Measurements from ENCODE around the gene WLS.
"Not testable (repeated sequence)": the region's sequence is repeated elsewhere in the genome, so short reads cannot be mapped to it uniquely, and the experiment has no call there.

The WLS gene

DNA sequence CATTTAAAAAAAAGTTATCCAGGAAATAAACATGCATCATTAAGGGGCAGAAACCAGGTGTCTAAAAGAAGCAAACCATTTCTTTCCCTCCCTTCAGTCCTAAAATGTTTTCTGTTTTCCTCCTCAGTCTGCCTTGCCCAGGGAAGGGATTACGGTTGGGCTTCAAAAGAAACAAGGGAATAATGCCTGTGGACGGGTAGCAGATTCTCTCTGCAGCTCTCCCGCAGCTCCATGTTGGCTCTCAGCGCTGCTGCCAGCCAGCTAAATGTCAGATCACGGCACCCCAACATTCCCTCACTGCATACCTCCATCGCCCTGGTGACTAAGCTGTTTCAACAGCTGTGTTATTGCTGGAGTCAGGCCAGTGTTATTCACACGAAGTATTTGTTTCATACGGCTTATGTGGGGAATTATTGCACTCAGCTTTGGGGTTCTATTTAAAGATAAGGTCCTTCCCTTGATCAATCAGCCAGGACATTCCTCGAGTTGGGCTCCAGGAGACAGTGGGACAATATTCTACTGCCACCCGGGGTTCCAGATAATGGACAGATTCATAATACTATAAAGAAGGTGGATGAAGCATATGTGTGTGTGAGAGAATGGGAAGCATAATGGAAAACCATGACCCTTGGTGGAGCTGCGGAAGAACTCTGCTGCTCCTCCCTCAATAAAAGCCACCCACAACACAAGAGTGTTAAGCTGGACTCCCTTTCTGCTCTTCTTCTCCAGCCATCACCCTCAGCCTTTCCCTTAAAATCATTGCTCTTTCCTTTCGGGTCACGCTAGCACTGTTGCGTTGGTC, 58.2 kb downstream of the WLS start:
- H3K9ac ChIP-seq (ENCODE audit: low read length in 5 of 5): no peak overlapping the region
- H3K9me3 ChIP-seq (ENCODE audit: control insufficient read depth in 5 of 5, low read length in 5 of 5): peaks cover 0 to 3% (median 0%) of the 10 kb centered on the region in 5 donors
- H3K4me3 ChIP-seq (ENCODE audit: low read depth in 1 of 5, low read length in 5 of 5): peak overlapping the region in 1 of 5 donors; percentile 5
- no peaks in the 10 kb centered on the region for H3K27me3 ChIP-seq (ENCODE audit: control insufficient read depth in 5 of 5, insufficient read depth in 4 of 5, low read length in 5 of 5)
- no peaks in the 10 kb centered on the region for H3K36me3 ChIP-seq (ENCODE audit: control insufficient read depth in 5 of 5, insufficient read depth in 5 of 5, low read length in 5 of 5)
- H3K27ac ChIP-seq (ENCODE audit: low read depth, low read length): no peak overlapping the region
- peaks cover 2 to 24% (median 18%) of the 10 kb centered on the region in 5 donors for H3K4me1 ChIP-seq (ENCODE audit: control insufficient read depth in 5 of 5, insufficient read depth in 5 of 5, low read length in 5 of 5)

- Histone ChIP-seq H3K4me3 (ENCODE audit: low read depth in 1 of 5, low read length in 5 of 5) (no peak overlapping the region), H3K36me3 (ENCODE audit: control insufficient read depth in 5 of 5, insufficient read depth in 5 of 5, low read length in 5 of 5) (no peaks in the 10 kb centered on the region), H3K4me1 (ENCODE audit: control insufficient read depth in 5 of 5, insufficient read depth in 5 of 5, low read length in 5 of 5) (peaks cover 3 to 24% (median 18%) of the 10 kb centered on the region in 5 donors), H3K27ac (ENCODE audit: low read depth, low read length) (no peak overlapping the region), H3K9ac (ENCODE audit: low read length in 5 of 5) (no peak overlapping the region), H3K9me3 (ENCODE audit: control insufficient read depth in 5 of 5, low read length in 5 of 5) (peaks cover 0 to 3% (median 0%) of the 10 kb centered on the region in 5 donors), H3K27me3 (ENCODE audit: control insufficient read depth in 5 of 5, insufficient read depth in 4 of 5, low read length in 5 of 5) (no peaks in the 10 kb centered on the region)
These were observed 58.9 kb downstream of the WLS start for GRCh38 chr1:68173283-68173935.

GRCh38 chr1:68171795-68172194, 60.5 kb downstream of the WLS start:
- H3K27ac ChIP-seq (ENCODE audit: low read depth, low read length); H3K9me3 ChIP-seq (ENCODE audit: control insufficient read depth in 5 of 5, low read length in 5 of 5); H3K9ac ChIP-seq (ENCODE audit: low read length in 5 of 5); H3K36me3 ChIP-seq (ENCODE audit: control insufficient read depth in 5 of 5, insufficient read depth in 5 of 5, low read length in 5 of 5); H3K4me3 ChIP-seq (ENCODE audit: low read depth in 1 of 5, low read length in 5 of 5); H3K27me3 ChIP-seq (ENCODE audit: control insufficient read depth in 5 of 5, insufficient read depth in 4 of 5, low read length in 5 of 5): not testable (repeated sequence)
- peaks cover 4 to 22% (median 15%) of the 10 kb centered on the region in 5 donors for H3K4me1 ChIP-seq (ENCODE audit: control insufficient read depth in 5 of 5, insufficient read depth in 5 of 5, low read length in 5 of 5)

DNA sequence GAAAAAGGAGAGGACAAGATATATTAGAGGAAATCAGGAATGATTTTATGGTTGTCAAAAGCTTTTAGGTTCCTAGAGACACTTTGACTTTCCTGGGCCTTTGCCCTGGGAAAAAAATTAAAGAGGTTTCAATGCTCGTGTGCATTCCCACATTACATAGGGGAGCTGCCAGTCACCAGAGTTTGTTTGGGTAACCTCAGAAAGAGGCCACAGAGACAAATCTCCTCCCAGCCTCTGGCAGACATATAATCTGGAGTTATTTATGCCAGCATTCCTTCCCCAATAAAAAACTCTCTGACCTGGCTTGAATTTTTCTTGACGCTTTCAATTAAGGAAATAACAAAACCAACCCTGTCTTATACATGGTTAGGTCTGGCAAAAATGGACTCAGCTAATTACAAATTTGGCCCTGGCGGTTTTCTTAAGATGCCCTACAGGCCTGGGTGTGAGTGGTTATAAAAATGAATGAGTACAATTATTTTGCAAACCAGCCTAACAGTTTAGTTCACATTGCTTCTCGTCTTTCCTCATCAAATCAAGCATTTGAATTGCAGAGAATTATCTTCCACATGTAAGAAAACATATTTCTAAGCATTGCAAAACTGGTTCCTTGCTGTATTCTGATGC, 63.7 kb downstream of the WLS start:
- Histone ChIP-seq H3K9ac (ENCODE audit: low read length in 5 of 5) (peak overlapping the region in 1 of 5 donors; percentile 48), H3K27me3 (ENCODE audit: control insufficient read depth in 5 of 5, insufficient read depth in 4 of 5, low read length in 5 of 5) (no peaks in the 10 kb centered on the region), H3K9me3 (ENCODE audit: control insufficient read depth in 5 of 5, low read length in 5 of 5) (peaks cover 0 to 3% (median 0%) of the 10 kb centered on the region in 5 donors), H3K36me3 (ENCODE audit: control insufficient read depth in 5 of 5, insufficient read depth in 5 of 5, low read length in 5 of 5) (peaks cover 0 to 2% (median 0%) of the 10 kb centered on the region in 5 donors), H3K4me3 (ENCODE audit: low read depth in 1 of 5, low read length in 5 of 5) (no peak overlapping the region), H3K4me1 (ENCODE audit: control insufficient read depth in 5 of 5, insufficient read depth in 5 of 5, low read length in 5 of 5) (peaks cover 2 to 6% (median 5%) of the 10 kb centered on the region in 5 donors), H3K27ac (ENCODE audit: low read depth, low read length) (no peak overlapping the region)

GRCh38 chr1:68167211-68167610, 65.1 kb downstream of the WLS start:
- Histone ChIP-seq H3K9me3 (ENCODE audit: control insufficient read depth in 5 of 5, low read length in 5 of 5) (no peaks in the 10 kb centered on the region), H3K27me3 (ENCODE audit: control insufficient read depth in 5 of 5, insufficient read depth in 4 of 5, low read length in 5 of 5) (no peaks in the 10 kb centered on the region), H3K36me3 (ENCODE audit: control insufficient read depth in 5 of 5, insufficient read depth in 5 of 5, low read length in 5 of 5) (peaks cover 0 to 9% (median 4%) of the 10 kb centered on the region in 5 donors), H3K9ac (ENCODE audit: low read length in 5 of 5) (no peak overlapping the region), H3K4me3 (ENCODE audit: low read depth in 1 of 5, low read length in 5 of 5) (no peak overlapping the region), H3K4me1 (ENCODE audit: control insufficient read depth in 5 of 5, insufficient read depth in 5 of 5, low read length in 5 of 5) (peaks cover 0 to 2% (median 0%) of the 10 kb centered on the region in 5 donors), H3K27ac (ENCODE audit: low read depth, low read length) (no peak overlapping the region)

DNA sequence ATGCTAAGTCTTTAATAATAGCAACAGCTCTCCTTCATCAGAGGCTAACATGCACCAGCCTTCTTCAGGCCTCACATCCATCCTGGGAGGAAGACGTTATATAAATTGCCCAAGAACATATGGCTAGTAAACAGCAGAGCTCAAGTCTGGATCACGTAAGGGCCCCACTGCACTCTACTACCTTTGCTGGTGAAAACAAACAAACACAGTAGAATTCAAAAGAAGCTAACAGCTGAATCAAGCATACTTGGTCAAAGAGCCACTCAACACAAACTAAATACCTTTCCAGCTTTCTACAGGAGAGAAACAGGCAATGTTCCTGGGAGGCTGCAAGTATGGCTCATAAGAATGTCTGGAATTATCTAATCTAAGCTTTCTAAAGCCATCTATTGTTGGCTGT, 66.0 kb downstream of the WLS start:
- H3K9me3 ChIP-seq (ENCODE audit: control insufficient read depth in 5 of 5, low read length in 5 of 5): no peaks in the 10 kb centered on the region
- peaks cover 0 to 11% (median 4%) of the 10 kb centered on the region in 5 donors for H3K36me3 ChIP-seq (ENCODE audit: control insufficient read depth in 5 of 5, insufficient read depth in 5 of 5, low read length in 5 of 5)
- no peak overlapping the region for H3K4me3 ChIP-seq (ENCODE audit: low read depth in 1 of 5, low read length in 5 of 5)
- H3K27ac ChIP-seq (ENCODE audit: low read depth, low read length): no peak overlapping the region
- H3K4me1 ChIP-seq (ENCODE audit: control insufficient read depth in 5 of 5, insufficient read depth in 5 of 5, low read length in 5 of 5): peaks cover 0 to 2% (median 0%) of the 10 kb centered on the region in 5 donors
- no peaks in the 10 kb centered on the region for H3K27me3 ChIP-seq (ENCODE audit: control insufficient read depth in 5 of 5, insufficient read depth in 4 of 5, low read length in 5 of 5)
- no peak overlapping the region for H3K9ac ChIP-seq (ENCODE audit: low read length in 5 of 5)

- peaks cover 0 to 2% (median 0%) of the 10 kb centered on the region in 5 donors for H3K4me1 ChIP-seq (ENCODE audit: control insufficient read depth in 5 of 5, insufficient read depth in 5 of 5, low read length in 5 of 5)
- H3K9ac ChIP-seq (ENCODE audit: low read length in 5 of 5): no peak overlapping the region
- H3K27me3 ChIP-seq (ENCODE audit: control insufficient read depth in 5 of 5, insufficient read depth in 4 of 5, low read length in 5 of 5): no peaks in the 10 kb centered on the region
- H3K36me3 ChIP-seq (ENCODE audit: control insufficient read depth in 5 of 5, insufficient read depth in 5 of 5, low read length in 5 of 5): peaks cover 0 to 11% (median 4%) of the 10 kb centered on the region in 5 donors
- no peak overlapping the region for H3K4me3 ChIP-seq (ENCODE audit: low read depth in 1 of 5, low read length in 5 of 5)
- no peaks in the 10 kb centered on the region for H3K9me3 ChIP-seq (ENCODE audit: control insufficient read depth in 5 of 5, low read length in 5 of 5)
- H3K27ac ChIP-seq (ENCODE audit: low read depth, low read length): no peak overlapping the region
These were observed 66.7 kb downstream of the WLS start for GRCh38 chr1:68165665-68166064.

- H3K9ac ChIP-seq (ENCODE audit: low read length in 5 of 5): no peak overlapping the region
- H3K27ac ChIP-seq (ENCODE audit: low read depth, low read length): no peak overlapping the region
- H3K4me3 ChIP-seq (ENCODE audit: low read depth in 1 of 5, low read length in 5 of 5): no peak overlapping the region
- no peaks in the 10 kb centered on the region for H3K27me3 ChIP-seq (ENCODE audit: control insufficient read depth in 5 of 5, insufficient read depth in 4 of 5, low read length in 5 of 5)
- H3K4me1 ChIP-seq (ENCODE audit: control insufficient read depth in 5 of 5, insufficient read depth in 5 of 5, low read length in 5 of 5): peaks cover 0 to 2% (median 0%) of the 10 kb centered on the region in 5 donors
- H3K9me3 ChIP-seq (ENCODE audit: control insufficient read depth in 5 of 5, low read length in 5 of 5): no peaks in the 10 kb centered on the region
- peaks cover 0 to 11% (median 4%) of the 10 kb centered on the region in 5 donors for H3K36me3 ChIP-seq (ENCODE audit: control insufficient read depth in 5 of 5, insufficient read depth in 5 of 5, low read length in 5 of 5)
These were observed 67.4 kb downstream of the WLS start for GRCh38 chr1:68164918-68165317.

GRCh38 chr1:68163220-68163619, 69.1 kb downstream of the WLS start:
- no peak overlapping the region for H3K4me3 ChIP-seq (ENCODE audit: low read depth in 1 of 5, low read length in 5 of 5)
- H3K9ac ChIP-seq (ENCODE audit: low read length in 5 of 5): no peak overlapping the region
- no peaks in the 10 kb centered on the region for H3K9me3 ChIP-seq (ENCODE audit: control insufficient read depth in 5 of 5, low read length in 5 of 5)
- no peak overlapping the region for H3K27ac ChIP-seq (ENCODE audit: low read depth, low read length)
- no peaks in the 10 kb centered on the region for H3K4me1 ChIP-seq (ENCODE audit: control insufficient read depth in 5 of 5, insufficient read depth in 5 of 5, low read length in 5 of 5)
- H3K36me3 ChIP-seq (ENCODE audit: control insufficient read depth in 5 of 5, insufficient read depth in 5 of 5, low read length in 5 of 5): peaks cover under 1 to 19% (median 11%) of the 10 kb centered on the region in 5 donors
- no peaks in the 10 kb centered on the region for H3K27me3 ChIP-seq (ENCODE audit: control insufficient read depth in 5 of 5, insufficient read depth in 4 of 5, low read length in 5 of 5)

GRCh38 chr1:68162761-68163160, 69.6 kb downstream of the WLS start:
- no peaks in the 10 kb centered on the region for H3K4me1 ChIP-seq (ENCODE audit: control insufficient read depth in 5 of 5, insufficient read depth in 5 of 5, low read length in 5 of 5)
- H3K9me3 ChIP-seq (ENCODE audit: control insufficient read depth in 5 of 5, low read length in 5 of 5): no peaks in the 10 kb centered on the region
- H3K36me3 ChIP-seq (ENCODE audit: control insufficient read depth in 5 of 5, insufficient read depth in 5 of 5, low read length in 5 of 5): peaks cover 5 to 23% (median 11%) of the 10 kb centered on the region in 5 donors
- no peaks in the 10 kb centered on the region for H3K27me3 ChIP-seq (ENCODE audit: control insufficient read depth in 5 of 5, insufficient read depth in 4 of 5, low read length in 5 of 5)
- H3K9ac ChIP-seq (ENCODE audit: low read length in 5 of 5): no peak overlapping the region
- H3K27ac ChIP-seq (ENCODE audit: low read depth, low read length): no peak overlapping the region
- H3K4me3 ChIP-seq (ENCODE audit: low read depth in 1 of 5, low read length in 5 of 5): no peak overlapping the region

Data from subcutaneous abdominal adipose tissue (tissue), 5 donors.